Ovary (tissue), 9 donors: Measurements from ENCODE around the gene SRSF5. TPM values are rescaled to one million over a fixed set of nuclear protein-coding genes. Genes with fewer than 3 reads are reported as not detected.

Source experiments
- DNase-seq, 5 donors: peaks; one replicate each; pipeline ENCODE4 v3.0.0-alpha.2; 2019 to 2020
- H3K27ac ChIP-seq, 2 donors: fragments of 200-600 bp; one replicate each; pipeline versions ENCODE4 v1.5.1 to v1.8.0; 2019 to 2022
- H3K27me3 ChIP-seq: fragments of 200-600 bp; one replicate; pipeline ENCODE4 v1.8.0; 2022
- H3K36me3 ChIP-seq: fragments of 200-600 bp; sonication (generic); one replicate; pipeline ENCODE4 v1.5.1; 2019
- H3K4me1 ChIP-seq: one replicate; pipeline ENCODE4 v1.8.1; 2013; ENCODE audit warnings: mild to moderate bottlenecking, moderate library complexity; ENCODE audit not compliant: insufficient read depth
- H3K4me3 ChIP-seq: fragments of 200-600 bp; sonication (generic); one replicate; pipeline ENCODE4 v1.5.1; 2017
- H3K9me3 ChIP-seq, 2 donors: fragments of 200-600 bp in 1 of 2; sonication (generic) in 1 of 2; one replicate each; pipeline versions ENCODE4 v1.5.1 to v1.8.1; 2013 to 2019; ENCODE audit warnings: mild to moderate bottlenecking in 1 of 2, moderate library complexity in 1 of 2
- CTCF ChIP-seq, 3 donors: fragments of 450-650 bp in 2 of 3; fragments of 200-600 bp in 1 of 3; IDR thresholded peaks; one replicate each; pipeline versions ENCODE4 v1.5.1 to v1.8.0; 2016 to 2022; ENCODE audit warnings: antibody characterized with exemption in 3 of 3, mild to moderate bottlenecking in 1 of 3
- EP300 ChIP-seq: sonication (generic); formaldehyde crosslinking; IDR thresholded peaks from one replicate; pipeline ENCODE4 v1.6.1; 2017; ENCODE audit warnings: antibody characterized with exemption
- POLR2A ChIP-seq: fragments of 450-650 bp; IDR thresholded peaks from one replicate; pipeline ENCODE4 v1.6.1; 2017; ENCODE audit warnings: antibody characterized with exemption, mild to moderate bottlenecking, moderate library complexity
- WGBS, 3 donors: extraction: QIAGEN DNeasy Blood & Tissue Kit in 1 of 3; methylation state at CpG; one replicate each; pipeline versions ENCODE4 v1.1.5 to v1.1.7; 2013 to 2017; 5-methylcytosine and 5-hydroxymethylcytosine counted together
- intact Hi-C, 4 donors: fragments of 100-400 bp; cut with DNase I; formaldehyde crosslinking; loops; one replicate each; pipeline versions ENCODE4 v1.11.0 to v1.15.1; 2022 to 2023
- polyA plus RNA-seq, 2 donors: library from polyadenylated mRNA; stranded (reverse); fragments of 200-250 nt in 1 of 2; fragments of 350-450 nt in 1 of 2; fragmentation: Illumina TruSeq in 1 of 2; extraction: RNeasy Lipid Tissue Mini Kit (QIAGEN cat#74804) in 1 of 2; gene quantifications; one replicate each; pipeline ENCODE4 v1.2.3, GENCODE V29; 2013 to 2014
- total RNA-seq, 7 donors: library from RNA; depleted of rRNA in 2 of 7; stranded (reverse); fragments of >200 nt in 2 of 7; fragmentation: NEBNext Ultra II Directional in 3 of 7; extraction: Animal tissue kit (Norgen Biotek cat#: 25700) in 3 of 7; gene quantifications; one replicate each; pipeline versions ENCODE4 v1.1.0 to v1.2.4, GENCODE V29; 2016 to 2023
- donor health status: DM: no; HTN: no; CAD: no; lungs with moderate emphysema.
- donor health status: DM: no; HTN: no; CAD: no.
- donor health status: Bipolar disorder and iron deficiency.
- donor health status: DM: yes; HTN: yes; CAD: no.
- donor health status: DM: no; HTN: no; CAD: no.
- donor health status: DM: yes; HTN: yes; CAD: no.

The SRSF5 gene
- total and polyA plus RNA-seq, 9 donors, result 273 to 446 (median 327) TPM

DNA sequence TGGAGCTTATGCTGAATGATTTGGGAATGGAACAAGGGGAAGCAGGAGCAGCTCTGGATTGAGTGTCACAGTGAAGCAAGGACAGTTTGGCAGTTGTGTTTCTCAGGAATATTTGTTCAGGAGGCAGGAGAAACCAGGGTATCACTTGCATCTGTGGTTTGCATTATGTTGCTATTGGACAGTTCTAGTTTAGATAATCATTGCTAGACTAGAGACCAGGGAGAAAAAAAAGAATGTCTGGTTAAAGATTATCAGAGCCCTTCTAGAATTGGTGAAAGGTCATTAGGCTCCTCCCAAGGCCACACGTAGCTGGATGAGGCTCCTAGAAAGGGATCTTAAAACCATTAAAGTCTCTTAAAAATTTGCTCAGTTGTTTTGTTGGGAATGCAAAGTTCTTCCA is 17.0 kb upstream of the SRSF5 start:
- Histone ChIP-seq H3K4me1 (no peaks in the 10 kb centered on the region), H3K36me3 (no peaks in the 10 kb centered on the region), H3K27me3 (no peaks in the 10 kb centered on the region), H3K4me3 (no peak overlapping the region), H3K27ac (no peak overlapping the region), H3K9me3 (no peaks in the 10 kb centered on the region)
- WGBS, 3 donors, result 56 to 57% (median 56%) methylated on average over 1 of the region's 1 CpG
- intact Hi-C loops, result no loop called here
- no peak for TF ChIP-seq CTCF (IDR thresholded peaks at IDR 0.05)
- TF ChIP-seq POLR2A, result no peak
- no peak for TF ChIP-seq EP300
- DNase-seq, result no peak

GRCh38 chr14:69750495-69750894 is 16.4 kb upstream of the SRSF5 start:
- Histone ChIP-seq H3K27ac (no peak overlapping the region), H3K27me3 (no peaks in the 10 kb centered on the region), H3K9me3 (no peaks in the 10 kb centered on the region), H3K4me1 (no peaks in the 10 kb centered on the region), H3K36me3 (no peaks in the 10 kb centered on the region), H3K4me3 (no peak overlapping the region)
- TF ChIP-seq POLR2A (no peak), EP300 (no peak)
- WGBS, 3 donors, result 96 to 100% (median 98%) methylated on average over 2 of the region's 2 CpGs
- DNase-seq, result no peak
- intact Hi-C loops, result no loop called here

GRCh38 chr14:69752773-69753172 is 14.2 kb upstream of the SRSF5 start:
- 42 to 55% (median 48%) methylated on average over 1 of the region's 1 CpG for WGBS, 3 donors
- Histone ChIP-seq H3K9me3 (no peaks in the 10 kb centered on the region), H3K4me3 (no peak overlapping the region), H3K36me3 (no peaks in the 10 kb centered on the region), H3K27ac (no peak overlapping the region), H3K4me1 (no peaks in the 10 kb centered on the region), H3K27me3 (no peaks in the 10 kb centered on the region)
- DNase-seq, result no peak
- TF ChIP-seq POLR2A, result no peak
- no peak for TF ChIP-seq EP300
- TF ChIP-seq CTCF (IDR thresholded peaks at IDR 0.05), result no peak
- intact Hi-C loops, result no loop called here

DNA sequence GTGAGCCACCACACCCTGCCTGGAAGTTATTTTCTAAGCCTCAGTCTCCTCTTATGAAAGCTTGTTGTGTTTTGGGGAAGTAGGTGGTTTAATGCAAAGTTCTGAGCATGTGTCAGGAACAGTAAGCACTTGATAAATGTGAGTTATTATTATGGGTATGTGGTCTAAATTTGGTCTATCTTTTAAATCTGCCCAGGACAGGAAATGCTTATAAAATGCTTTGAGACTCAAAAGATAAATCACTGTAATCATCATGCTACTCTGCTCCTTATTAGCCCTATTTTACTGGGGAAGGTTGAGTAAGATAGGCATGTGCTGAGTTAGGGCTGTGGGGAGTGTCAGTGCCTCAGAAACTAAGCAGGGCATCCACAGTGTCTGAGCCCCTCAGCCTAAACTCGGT is 13.1 kb upstream of the SRSF5 start:
- H3K36me3 ChIP-seq, result no peaks in the 10 kb centered on the region
- H3K27me3 ChIP-seq, result no peaks in the 10 kb centered on the region
- H3K4me1 ChIP-seq, result no peaks in the 10 kb centered on the region
- intact Hi-C loops, result no loop called here
- TF ChIP-seq POLR2A (no peak), CTCF (IDR thresholded peaks at IDR 0.05) (no peak), EP300 (no peak)
- no peak for DNase-seq
- no peak overlapping the region for H3K27ac ChIP-seq
- H3K4me3 ChIP-seq, result no peak overlapping the region
- WGBS, 3 donors, result 74 to 80% (median 79%) methylated on average over 1 of the region's 1 CpG
- H3K9me3 ChIP-seq, result no peaks in the 10 kb centered on the region

DNA sequence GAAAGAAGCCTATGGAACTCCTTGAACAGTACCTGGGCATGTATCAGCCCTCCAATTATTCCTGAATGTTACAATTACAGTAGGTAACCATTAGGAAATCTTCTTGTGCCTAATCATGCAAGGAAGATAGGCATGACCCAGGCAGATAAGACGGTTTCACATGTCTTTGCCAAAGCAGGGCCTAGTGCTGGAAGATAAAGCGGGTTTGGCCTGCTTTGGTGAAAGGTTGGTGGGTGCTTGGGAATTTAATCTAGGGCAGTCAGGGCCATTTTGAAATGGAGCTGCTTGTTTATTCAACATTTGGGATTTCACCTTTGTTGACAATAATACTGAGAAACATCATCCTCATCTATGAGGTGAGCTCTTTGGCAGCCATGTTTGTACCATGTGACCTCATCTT is 12.5 kb upstream of the SRSF5 start:
- no peak overlapping the region for H3K27ac ChIP-seq
- H3K4me3 ChIP-seq, result no peak overlapping the region
- no peaks in the 10 kb centered on the region for H3K4me1 ChIP-seq
- DNase-seq, result no peak
- TF ChIP-seq EP300 (no peak), POLR2A (no peak), CTCF (IDR thresholded peaks at IDR 0.05) (no peak)
- intact Hi-C loops, result no loop called here
- no peaks in the 10 kb centered on the region for H3K27me3 ChIP-seq
- H3K36me3 ChIP-seq, result no peaks in the 10 kb centered on the region
- whole genome bisulfite sequencing, 3 donors, result 94 to 96% (median 95%) methylated on average over 2 of the region's 2 CpGs
- no peaks in the 10 kb centered on the region for H3K9me3 ChIP-seq
